NOMO-1 treated with DMSO at 0.1 percent for 48 hours (cell line): Measurements from ENCODE around the gene TMEM106C.
A peak's percentile ranks its signal among the peaks of the same experiment; 100 is the strongest.

Source experiments
- DNase-seq: peaks from one replicate; lab custom pipeline; 2025; ENCODE audit not compliant: unreplicated experiment; lab: John Stamatoyannopoulos, UW

The TMEM106C gene

GRCh38 chr12:47979166-47979565, 15.8 kb downstream of the TMEM106C start:
- no peak for DNase-seq

GRCh38 chr12:47979686-47980085, 16.3 kb downstream of the TMEM106C start:
- no peak for DNase-seq

- DNase-seq, result no peak
These were observed 16.8 kb downstream of the TMEM106C start for GRCh38 chr12:47980197-47980596.

DNA sequence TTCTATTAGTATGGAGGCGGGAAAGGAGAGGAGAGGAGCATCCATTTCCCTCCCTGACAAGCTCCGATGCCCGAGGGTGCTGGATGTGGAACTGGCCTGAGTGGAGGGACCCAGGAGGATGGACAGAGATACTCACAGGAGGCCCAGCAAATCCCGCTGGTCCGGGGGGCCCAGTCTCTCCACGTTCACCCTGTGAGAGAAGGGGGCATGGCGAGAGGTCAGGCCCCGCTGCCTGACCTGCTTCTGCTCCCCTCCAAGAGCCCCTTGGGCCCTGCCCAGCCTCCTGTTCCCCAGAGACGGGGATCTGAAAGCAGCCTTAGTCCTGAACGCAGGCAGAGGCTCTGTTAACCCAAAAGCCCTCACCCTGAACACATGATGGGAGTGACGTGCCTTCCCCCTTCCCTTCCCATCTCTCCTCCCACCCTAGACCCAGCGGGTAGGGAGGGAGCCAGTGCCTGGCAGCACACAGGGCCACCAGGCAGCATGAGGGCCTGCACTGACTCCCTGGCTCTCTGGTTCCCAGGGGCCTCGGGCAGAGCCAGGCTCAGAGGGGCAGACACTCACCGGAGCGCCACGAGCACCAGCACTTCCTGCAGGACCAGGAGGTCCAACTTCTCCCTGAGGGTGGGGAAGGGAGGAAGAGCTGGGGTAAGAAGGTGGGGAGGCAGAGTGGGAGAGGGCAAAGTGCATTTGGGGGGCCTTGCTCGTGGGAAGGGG, 17.5 kb downstream of the TMEM106C start:
- no peak for DNase-seq

DNA sequence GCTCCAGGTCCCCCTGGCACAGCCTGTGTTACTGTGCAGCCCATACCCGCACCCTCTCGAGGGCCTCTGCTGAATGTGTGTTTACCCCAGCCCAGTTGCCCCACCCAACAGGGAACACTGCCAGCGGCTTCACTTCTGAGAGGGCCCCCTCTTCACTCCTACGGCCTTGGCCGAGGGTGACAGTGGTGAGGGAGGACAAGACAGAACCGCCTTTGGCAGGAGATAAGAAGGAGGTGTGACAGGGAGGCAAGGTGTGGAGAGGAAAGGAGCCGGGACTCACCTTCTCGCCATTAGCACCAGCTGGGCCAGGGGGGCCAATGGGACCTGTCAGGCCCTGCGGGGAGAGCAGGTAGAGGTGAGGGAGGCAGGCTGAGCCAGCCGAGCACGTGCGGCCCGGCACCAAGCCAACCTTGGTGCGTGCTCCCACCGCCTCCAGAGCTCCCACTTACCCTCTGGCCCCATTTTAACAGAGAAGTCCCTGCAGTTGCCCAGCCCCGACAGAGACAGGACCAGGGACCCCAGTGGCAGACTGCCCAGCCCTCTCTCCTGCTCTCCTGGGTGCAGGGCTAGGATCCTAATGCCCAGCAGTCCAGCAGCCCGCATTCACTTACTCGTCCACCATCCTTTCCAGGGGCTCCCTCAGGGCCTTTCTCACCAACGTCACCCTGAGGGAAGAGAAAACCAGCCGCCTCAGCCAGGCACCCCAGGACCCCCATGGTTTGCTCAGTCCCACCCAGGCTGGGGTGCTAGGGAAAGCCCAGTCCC, 18.3 kb downstream of the TMEM106C start:
- DNase-seq, result no peak

DNA sequence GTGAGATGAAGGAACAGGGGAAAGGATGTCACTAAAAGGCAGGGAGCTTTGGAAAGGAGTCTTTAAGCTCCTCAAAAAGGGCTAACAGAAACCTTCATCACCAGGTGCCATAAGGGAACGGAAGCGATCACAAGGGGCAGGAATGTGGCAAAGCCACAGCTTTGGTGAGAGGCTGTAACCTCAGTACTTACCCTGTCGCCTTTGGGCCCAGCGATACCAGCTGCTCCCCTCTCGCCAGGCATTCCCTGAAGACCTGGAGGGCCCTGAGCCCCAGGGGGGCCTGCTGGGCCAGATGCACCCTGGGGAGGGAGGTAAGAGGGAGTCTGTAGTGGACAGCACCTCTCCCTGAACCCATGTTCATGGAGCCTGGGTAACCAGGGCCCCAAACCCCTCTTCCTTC, 18.9 kb downstream of the TMEM106C start:
- no peak for DNase-seq

GRCh38 chr12:47982770-47983169, 19.4 kb downstream of the TMEM106C start:
- DNase-seq, result no peak

DNA sequence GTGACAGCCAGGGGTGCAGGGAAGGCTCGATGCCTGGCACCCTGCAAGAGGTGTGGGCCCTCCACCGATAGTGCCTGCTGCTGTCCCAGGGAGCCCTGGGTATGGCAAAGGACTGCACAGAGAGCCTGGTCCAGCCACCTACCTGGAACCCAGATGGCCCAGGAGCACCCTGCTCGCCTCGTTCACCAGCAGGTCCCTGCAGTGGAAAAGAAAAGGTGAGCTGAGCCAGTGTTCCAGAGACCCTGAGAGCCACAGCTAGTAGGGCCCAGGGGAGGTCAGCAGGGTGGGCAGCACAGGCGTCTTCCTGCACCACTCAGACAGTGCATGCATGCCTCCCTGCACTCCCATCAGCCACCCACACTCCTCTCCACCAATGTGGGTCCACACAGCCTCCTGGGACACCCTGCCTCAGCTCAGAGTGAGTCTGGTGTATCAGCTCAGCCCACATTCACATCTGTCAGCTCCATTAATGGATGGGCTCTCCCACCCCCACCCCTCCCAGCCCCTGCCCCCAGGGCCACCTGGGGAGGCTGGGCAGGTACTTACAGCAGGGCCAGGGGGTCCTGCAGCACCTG, 20.2 kb downstream of the TMEM106C start:
- DNase-seq, result no peak

DNA sequence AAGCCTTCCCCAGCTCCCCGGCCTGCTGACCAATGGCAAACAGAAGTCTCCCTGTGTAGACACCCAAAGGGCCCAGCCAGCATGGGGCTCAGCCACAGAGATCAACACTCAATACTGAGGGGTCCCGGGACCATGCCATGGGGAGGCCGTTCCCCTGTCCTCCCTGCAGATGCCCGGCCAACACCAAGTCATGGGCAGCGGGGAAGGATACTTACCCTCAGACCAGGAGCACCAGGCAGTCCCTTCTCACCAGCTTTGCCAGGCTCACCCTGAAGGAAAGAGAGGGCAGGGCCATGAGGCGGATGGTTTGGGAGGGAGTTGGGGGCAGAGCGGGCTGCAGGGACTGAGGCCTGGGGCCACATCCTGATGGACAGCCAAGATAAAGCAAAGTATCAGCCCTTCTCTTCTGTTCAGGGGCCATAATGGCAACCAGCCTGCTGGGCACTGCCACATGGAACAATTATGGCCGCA, 21.0 kb downstream of the TMEM106C start:
- no peak for DNase-seq

GRCh38 chr12:47985596-47986290, 22.3 kb downstream of the TMEM106C start:
- no peak for DNase-seq

DNA sequence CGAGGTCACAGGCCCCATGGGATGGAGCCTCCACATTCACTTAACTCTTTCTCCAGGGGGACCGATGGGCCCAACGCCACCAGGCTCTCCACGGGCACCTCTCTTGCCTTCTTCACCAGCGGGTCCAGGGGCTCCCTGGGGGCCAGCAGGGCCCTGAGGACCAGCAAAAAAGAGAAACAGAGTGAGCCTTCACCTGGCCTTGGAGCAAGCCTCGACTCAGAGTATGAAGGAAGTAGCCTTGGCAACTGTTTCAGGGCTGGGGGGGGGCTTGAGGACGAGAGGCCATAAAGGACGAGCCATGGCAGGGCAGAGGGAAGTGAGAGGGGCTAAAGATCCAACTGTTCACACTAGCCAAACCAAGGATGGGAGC, 22.9 kb downstream of the TMEM106C start:
- DNase-seq, result no peak

GRCh38 chr12:47986832-47987231, 23.4 kb downstream of the TMEM106C start:
- no peak for DNase-seq

DNA sequence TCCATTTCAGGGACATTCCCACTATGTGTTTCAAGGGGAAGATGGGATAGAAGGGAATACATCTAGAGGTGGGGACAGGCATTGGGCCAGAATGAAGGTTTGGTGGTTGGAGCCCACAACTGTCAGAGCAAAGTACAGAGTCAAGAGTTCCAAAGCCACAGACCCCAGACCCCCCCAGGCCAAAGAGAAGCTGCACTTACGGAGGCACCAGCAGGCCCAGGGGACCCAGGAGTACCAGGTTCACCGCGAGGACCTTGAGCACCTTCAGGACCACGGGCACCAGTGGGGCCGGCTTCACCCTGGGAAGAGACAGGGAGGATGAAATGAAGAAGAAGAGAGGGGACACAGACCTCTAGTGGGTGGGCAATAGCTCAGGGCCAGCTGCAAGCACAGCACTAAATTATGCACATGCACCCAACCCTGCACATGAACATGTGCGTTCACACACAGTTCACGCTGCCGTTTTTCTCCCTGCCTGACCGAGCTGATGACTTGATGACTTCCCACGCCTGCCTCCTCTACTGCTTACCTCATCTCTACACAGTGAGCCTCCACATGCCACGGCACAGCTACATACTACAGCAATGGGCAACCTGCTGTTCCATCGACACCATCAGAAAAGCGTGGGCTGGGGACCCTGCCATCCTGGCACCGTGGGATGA, 24.1 kb downstream of the TMEM106C start:
- no peak for DNase-seq

DNA sequence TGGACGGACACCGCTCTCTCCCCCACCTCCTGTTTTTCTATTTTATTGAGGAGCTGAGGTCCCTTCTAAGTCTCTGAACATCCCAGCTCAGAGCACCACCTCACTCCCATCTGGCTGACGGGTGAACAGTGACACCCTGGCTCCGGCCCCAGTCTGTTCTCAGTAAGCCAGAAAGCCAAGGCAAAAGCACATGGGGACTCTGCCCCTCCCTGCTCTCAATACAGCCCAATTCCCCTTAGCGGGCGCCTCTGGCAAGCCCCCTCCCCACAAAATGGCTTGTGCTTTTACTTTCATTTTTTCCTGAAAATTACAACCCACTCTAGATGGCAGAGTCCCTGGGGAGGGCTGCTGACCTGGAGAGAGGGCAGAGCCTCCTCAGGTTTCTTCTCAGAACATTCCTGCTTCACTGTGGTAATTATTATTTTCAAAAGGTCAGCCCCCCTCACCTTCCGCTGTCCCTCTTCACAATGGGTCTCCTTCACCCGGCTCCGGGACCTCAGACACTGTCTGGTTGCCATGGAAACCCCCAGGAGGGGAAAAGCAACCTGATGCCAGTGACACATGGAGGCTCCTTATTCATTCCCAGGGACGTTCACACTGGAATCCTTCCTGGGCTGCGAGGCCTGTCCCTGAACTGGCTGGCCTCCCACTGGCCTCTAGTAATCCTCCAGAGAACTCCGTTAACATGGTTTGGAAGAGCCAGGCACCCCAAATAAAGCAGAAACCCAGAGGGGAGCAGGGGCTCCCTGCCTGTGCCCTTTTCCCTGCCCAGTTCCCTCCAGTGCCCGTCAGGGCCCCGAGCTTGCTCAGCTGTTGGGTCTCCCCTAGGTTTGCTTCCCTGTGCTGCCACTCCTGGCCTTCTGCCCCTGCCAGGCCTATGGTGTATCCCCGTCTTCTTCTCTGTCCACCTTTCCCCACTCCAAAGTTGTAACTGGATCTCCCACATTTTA, 25.0 kb downstream of the TMEM106C start:
- DNase-seq, result no peak

DNA sequence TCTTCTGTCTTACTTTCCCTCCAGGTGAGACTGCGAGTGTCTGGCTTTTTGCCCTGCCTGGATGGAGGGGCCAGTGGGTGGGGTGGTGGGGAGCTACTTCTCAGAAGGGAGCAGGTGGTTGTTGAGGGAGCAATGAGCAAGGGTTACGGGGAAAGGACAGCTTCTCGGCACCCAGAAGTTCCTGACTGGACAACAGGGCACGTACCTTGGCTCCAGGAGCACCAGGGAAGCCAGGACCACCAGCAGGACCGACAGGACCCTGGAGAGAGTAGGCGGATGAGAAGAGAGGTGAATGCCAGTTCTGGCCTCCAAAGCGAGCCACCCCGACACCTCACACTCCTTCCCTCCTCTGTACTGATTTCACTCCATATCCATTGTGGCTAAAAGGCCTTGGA, 25.6 kb downstream of the TMEM106C start:
- DNase-seq, result no peak

DNA sequence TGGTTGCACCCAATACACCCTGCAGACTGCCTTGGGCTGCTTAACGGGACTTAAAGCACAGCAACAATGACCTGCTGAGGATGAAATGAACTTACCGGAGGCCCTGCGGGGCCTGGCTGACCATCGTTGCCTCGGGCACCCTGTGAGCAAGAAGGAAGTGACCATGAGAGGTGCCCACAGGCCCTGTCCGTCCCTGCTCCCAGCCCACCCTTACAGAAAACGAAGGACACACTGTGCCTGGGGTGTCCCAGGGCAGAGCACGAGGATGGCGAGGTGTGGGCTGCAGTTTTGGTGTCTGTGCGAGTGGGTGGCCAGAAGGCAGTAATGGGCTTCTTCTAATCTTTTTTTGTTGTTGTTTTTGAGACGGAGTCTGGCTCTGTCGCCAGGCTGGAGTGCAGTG, 26.3 kb downstream of the TMEM106C start:
- no peak for DNase-seq

DNA sequence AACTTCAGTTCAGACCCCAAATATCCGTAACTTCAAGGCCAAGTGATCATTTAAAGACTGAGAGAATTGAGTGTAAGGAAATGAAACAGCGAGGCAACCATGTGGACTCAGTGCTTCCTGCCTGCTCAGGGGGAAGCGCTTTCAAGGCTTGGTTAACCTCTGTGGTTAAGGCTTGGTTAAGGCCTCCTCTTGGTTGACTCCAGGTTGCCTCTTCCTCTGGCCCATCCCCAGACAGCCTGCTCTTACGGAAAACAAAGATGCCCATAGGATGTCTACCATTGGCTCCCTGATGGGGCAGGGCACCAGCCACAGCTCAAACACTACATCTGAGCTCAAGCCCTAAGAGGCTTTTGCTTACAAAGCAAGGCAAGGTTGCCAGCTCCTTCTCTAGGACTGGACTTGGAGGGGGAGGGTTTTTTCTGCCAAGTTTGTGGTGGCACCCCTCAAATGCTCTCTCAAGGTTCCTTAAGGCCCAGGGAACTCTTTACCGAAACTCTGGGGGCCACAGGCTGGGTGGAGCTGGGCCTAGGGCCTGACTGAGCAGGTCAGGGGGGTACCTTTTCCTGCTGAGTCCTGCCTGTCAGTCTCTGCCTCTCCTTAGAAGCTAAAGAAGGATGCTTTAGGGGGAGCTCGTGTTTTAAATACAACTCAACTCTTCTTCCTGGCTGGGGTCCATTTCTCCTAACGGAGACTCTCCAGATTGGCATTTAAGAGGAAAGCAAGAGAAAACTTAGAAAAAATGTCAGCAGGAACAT, 27.1 kb downstream of the TMEM106C start:
- peak; percentile 82 for DNase-seq

DNA sequence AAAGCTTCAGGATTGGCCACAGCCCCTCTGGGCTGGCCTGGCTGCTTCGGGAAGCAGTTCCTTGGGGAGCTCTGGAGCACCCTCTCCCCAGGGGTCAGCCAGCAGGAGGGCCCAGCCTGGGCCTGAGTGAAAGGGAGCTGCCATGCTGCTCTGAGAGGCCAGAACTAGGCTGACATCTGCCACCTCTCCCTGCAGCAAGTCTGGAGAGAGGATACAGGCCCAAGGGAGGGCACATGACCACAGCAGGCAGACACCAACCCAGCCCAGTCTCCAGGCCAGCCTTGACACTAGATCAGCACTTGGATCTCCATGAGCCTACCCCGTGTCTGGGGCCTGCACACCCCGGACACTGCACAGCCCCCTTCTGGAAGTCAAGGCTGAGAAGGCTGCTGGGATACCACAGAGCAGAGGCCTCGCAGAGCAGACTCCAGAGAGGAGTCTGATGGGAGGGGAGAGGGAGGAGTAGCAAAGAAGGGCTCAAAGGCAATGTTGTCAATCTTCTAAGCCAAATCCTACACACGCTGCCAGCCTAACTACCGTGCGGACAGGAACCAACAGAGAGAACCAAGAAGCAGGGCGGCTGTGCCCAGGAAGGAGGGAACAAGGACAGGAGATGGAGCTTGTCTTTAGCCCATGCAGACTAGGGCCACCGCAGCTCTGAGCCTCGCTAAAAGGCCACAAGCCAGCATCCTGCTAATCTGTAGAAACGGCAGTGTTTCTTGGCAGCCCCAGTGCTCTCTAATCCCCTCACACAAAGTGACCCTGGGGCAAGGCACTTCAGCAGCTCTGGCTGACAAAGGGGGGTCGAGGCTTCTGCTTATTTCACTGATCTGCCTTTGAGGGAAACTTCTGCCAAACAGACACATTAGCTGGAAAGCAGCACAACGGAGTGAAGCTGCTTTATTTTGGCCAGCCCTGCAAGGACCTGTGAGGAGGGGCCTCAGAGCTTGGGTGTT, 28.0 kb downstream of the TMEM106C start:
- DNase-seq, result no peak
